ENCODE measurements around the gene SPARC. TPM values are rescaled to one million over a fixed set of nuclear protein-coding genes. Genes with fewer than 3 reads are reported as not detected.
"Not testable (repeated sequence)": the region's sequence is repeated elsewhere in the genome, so short reads cannot be mapped to it uniquely, and the experiment has no call there.

The SPARC gene
- total RNA-seq, 1 donor from 2014 or later = 435 TPM

DNA sequence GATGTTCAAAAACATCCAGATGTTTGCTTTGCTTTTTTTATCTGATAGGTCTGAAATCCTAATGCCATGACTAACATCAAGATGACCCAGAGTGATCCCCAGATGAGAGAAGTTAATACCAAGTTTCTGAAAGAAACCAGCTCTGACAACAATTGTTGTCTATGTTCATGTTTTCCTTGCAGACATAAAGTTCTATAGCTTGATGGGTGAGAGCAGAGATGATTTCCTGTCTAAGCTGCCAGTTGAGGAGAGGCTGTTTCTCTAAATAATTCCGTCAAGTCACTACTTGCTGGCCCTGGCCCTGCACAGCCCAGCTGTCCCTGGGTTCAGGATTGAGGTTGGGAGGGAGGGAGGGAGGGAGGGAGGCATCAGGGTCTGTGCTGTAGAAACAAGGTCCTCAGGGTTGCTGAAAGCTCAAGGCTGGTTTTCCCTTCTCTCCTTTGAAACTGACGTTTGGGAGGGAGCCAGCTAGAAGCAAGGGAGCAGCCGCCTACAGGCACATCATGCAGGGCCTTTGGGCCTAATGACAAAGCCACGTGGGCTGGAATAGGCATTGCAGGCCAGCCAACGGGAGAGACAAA is 3.9 kb downstream of the SPARC start:
- DNase-seq (no peak), ATAC-seq (ENCODE audit: poor library complexity) (no peak)
- intact Hi-C loops (cut with DNase I) = no loop called here

- ATAC-seq (ENCODE audit: poor library complexity) (no peak), DNase-seq (no peak)
- intact Hi-C loops (cut with DNase I) = no loop called here
Measured at GRCh38 chr5:151682240-151682639, 4.5 kb downstream of the SPARC start.

DNA sequence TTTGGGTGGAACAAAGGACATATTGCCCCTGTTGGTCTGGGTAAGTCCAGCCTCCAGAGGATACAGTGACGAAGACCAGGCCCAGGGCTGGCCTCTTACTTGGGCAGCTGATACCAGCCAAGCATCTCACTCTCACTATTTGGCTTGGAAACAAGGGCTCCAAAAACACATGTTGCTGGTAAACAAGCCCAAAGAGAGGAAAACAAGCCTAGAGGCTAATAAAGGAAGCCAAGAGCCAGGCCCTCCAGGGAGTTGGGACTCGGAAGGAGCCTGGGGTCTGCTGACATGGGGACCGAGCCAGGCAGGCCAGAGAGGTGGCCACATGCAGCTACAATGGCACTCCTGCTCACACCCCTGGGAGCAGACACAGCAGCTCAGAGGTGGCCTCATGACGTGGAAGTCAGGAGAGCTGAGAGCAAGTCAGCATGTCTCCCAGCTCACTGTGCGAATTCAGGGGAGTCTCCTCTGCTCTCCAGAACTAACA is 5.7 kb downstream of the SPARC start:
- ATAC-seq (ENCODE audit: poor library complexity) = no peak
- no peak for DNase-seq
- intact Hi-C loops (cut with DNase I) = no loop called here

GRCh38 chr5:151680156-151680505 is 6.6 kb downstream of the SPARC start:
- intact Hi-C loops (cut with DNase I); DNase-seq; ATAC-seq (ENCODE audit: poor library complexity): not testable (repeated sequence)

DNA sequence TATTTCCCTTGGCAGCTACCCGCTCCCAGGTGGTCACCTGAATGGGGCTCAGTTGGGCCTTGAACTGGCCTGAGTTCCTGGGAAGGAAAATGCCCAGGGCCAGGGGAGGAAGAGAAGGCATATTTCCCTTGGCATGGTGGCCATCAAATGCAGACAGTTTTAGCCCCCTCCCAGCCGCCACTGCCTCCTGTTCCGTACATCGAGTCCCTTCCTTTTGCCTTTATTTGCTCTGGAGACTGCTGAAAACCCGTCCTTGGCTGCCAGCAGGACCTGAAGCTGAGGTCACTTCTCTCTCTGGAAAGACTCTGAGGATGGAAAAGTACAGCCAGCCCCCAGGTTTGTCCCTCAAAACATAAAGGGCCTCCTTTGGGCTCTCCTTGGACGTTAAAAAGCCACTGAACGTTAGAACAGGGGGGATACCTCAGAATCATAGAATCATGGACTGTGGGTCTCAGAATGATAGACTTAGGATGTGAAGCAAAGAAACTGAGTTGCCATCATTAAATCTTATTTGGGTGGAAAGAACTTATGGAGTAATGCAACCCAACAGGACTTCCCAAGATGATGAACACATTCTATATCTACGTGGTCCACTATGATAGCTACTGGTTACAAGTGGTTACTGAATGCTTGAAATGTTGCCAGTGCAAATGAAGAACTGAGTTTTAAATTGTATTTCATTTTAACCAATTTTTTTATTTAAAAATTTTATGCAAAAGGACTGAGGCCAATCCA is 7.1 kb downstream of the SPARC start:
- no peak for ATAC-seq (ENCODE audit: poor library complexity)
- intact Hi-C loops (cut with DNase I) = no loop called here
- no peak for DNase-seq

- intact Hi-C loops (cut with DNase I) = no loop called here
- ATAC-seq (ENCODE audit: poor library complexity) (no peak), DNase-seq (no peak)
Measured at GRCh38 chr5:151678713-151679112, 8.0 kb downstream of the SPARC start.

GRCh38 chr5:151677776-151678545 is 8.8 kb downstream of the SPARC start:
- DNase-seq (peak; percentile 54), ATAC-seq (ENCODE audit: poor library complexity) (peak; percentile 34)
- intact Hi-C loops (cut with DNase I) = no loop called here

DNA sequence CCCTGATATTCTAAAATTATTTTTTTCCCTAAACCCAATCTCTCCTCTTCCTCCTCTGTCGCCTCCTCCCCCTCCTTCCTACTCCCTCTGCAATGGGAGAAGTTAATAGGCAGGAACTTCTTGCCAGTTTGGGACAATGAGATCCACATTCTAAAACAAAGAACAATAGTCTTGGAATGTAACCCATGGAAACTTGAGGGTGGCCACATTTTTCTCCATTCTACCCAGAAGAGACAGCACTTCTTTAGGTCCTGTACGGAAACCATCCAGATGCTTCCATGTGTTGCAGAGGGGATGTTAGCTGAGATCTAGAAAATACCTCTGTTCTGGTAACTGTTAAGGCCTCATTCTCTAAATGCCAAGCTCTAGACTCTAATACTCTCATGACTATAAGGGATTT is 10.0 kb downstream of the SPARC start:
- intact Hi-C loops (cut with DNase I) = no loop called here

GRCh38 chr5:151676314-151676712 is 10.4 kb downstream of the SPARC start:
- intact Hi-C loops (cut with DNase I) = no loop called here
- ATAC-seq (ENCODE audit: poor library complexity) = no peak

More for the DNA sequence above, 10.0 kb downstream of the SPARC start:
- ATAC-seq (ENCODE audit: poor library complexity) = no peak
- no peak for DNase-seq

GRCh38 chr5:151675611-151676313 is 11.0 kb downstream of the SPARC start:
- ATAC-seq (ENCODE audit: poor library complexity) (no peak), DNase-seq (no peak)
- intact Hi-C loops (cut with DNase I) = no loop called here

More at GRCh38 chr5:151676314-151676712, 10.4 kb downstream of the SPARC start:
- no peak for DNase-seq

GRCh38 chr5:151674626-151675610 is 11.8 kb downstream of the SPARC start:
- no peak for DNase-seq
- ATAC-seq (ENCODE audit: poor library complexity) = no peak
- intact Hi-C loops (cut with DNase I) = no loop called here

DNA sequence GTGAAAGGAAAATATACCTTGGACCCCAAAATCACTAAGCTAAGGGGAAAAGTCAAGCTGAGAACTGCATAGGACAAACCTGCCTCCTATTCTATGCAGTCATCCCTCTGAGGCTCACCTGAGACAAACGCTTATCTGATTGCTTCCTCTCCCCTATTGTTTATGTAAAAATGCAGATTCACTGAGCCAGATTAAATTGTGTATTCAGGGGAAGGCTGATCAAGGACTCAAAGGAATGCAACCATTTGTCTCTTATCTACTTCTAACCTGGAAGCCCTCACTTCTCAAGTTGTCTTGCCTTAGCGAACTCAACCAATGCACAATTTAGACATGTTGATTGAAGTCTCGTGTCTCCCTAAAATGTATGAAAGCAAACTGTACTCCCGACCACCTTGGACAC is 13.3 kb downstream of the SPARC start:
- DNase-seq (no peak), ATAC-seq (ENCODE audit: poor library complexity) (no peak)
- intact Hi-C loops (cut with DNase I) = no loop called here

DNA sequence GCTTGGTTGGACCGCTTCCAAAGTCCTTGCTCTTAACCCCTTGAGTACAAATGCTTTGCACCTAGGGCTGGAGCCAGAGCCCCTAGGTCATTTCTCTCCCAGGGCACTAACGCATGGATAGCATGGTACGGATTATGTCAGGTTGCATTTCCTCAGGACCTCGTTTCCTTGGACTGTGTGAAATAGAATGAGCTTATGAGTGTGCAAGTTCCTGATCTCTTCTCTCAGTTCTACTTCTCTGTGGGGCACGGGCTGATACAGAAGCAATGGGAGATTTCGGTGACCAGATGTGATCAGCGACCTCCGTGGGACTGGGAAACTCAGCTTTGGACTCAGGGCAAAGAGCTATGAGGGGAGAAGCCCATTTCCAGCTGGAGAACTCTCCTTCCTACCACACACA is 14.2 kb downstream of the SPARC start:
- intact Hi-C loops (cut with DNase I) = no loop called here
- no peak for DNase-seq
- ATAC-seq (ENCODE audit: poor library complexity) = no peak

DNA sequence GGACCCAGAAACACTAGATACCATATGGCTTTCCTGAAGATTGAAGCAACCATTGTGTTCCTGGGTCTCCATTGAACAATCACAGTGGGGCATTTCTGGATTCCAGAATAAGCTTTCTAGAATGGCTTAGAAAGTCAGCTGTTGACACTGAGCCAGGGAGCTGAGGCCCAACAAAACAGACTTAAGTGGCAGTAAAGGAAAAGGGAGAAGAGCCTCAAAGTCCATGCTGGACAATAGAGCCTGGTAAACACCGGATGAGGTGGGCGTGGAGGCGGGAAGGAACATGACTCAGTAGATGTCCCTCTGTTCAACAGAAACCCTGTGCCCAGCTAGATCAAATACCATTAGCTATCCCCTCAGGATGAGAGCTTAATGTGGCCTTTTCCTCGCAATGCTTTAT is 14.8 kb downstream of the SPARC start:
- ATAC-seq (ENCODE audit: poor library complexity) = peak; percentile 7
- DNase-seq = peak; percentile 56
- intact Hi-C loops (cut with DNase I) = no loop called here

- ATAC-seq (ENCODE audit: poor library complexity) = no peak
- DNase-seq = no peak
- intact Hi-C loops (cut with DNase I) = no loop called here
Measured at GRCh38 chr5:151670953-151671636, 15.6 kb downstream of the SPARC start.

DNA sequence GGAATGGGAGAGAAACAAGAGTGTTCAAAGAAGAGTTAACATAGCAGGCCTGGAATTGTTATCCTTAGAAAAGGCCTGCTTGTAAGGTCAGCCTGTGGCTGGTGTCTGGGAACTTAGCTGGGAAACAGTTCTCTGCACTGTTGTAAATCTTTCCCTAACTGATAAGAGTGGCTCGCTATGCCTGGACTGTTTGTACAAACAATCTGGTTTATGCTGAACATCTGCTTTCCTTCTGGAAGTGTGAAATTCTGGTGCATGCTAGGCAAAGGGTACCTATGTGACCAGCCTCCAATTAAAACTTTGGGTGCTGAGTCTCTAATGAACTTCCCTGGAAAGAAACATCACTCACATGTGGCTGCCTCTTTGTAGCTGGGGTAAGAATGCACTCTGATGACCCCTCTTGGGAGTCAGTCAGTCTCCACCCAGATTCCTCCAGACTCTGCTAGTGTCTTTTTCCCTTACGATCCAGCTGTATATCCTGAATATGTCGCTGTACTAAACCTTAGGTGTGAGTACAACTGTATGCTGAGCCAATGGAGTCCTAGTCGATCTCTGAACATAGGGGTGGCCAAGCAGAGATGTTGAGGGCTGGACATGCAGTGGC is 16.5 kb downstream of the SPARC start:
- intact Hi-C loops (cut with DNase I) = no loop called here
- ATAC-seq (ENCODE audit: poor library complexity) = peak; percentile 19

DNA sequence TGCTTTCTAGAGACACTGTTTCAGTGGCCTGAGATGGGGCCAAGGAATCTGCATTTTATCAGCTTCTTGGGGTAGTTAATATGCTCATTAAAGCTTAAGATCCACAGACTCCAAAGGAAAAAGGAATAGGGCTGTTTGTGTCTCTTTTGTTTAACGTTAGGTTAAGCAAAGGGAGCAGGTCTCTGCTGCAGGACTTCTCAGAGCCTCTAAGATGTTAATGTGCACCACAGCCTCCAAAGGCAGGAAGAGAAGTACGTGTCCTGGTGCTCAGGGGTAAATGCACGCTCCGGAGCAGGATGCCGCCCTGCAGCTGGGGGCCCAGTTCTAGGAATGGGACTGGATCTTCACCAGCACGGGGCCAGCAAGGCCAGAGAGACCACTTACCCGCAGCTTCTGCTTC is 19.6 kb downstream of the SPARC start:
- intact Hi-C loops (cut with DNase I) = no loop called here
- DNase-seq (no peak), ATAC-seq (ENCODE audit: poor library complexity) (no peak)

More for the DNA sequence above, 16.5 kb downstream of the SPARC start:
- no peak for DNase-seq
